ENCODE measurements around the gene ATP1A1. TPM values are rescaled to one million over a fixed set of nuclear protein-coding genes. Genes with fewer than 3 reads are reported as not detected.
A peak's percentile ranks its signal among the peaks of the same experiment; 100 is the strongest.

The ATP1A1 gene
- total RNA-seq, 1 experiment from 2014 or later = 239 TPM

DNA sequence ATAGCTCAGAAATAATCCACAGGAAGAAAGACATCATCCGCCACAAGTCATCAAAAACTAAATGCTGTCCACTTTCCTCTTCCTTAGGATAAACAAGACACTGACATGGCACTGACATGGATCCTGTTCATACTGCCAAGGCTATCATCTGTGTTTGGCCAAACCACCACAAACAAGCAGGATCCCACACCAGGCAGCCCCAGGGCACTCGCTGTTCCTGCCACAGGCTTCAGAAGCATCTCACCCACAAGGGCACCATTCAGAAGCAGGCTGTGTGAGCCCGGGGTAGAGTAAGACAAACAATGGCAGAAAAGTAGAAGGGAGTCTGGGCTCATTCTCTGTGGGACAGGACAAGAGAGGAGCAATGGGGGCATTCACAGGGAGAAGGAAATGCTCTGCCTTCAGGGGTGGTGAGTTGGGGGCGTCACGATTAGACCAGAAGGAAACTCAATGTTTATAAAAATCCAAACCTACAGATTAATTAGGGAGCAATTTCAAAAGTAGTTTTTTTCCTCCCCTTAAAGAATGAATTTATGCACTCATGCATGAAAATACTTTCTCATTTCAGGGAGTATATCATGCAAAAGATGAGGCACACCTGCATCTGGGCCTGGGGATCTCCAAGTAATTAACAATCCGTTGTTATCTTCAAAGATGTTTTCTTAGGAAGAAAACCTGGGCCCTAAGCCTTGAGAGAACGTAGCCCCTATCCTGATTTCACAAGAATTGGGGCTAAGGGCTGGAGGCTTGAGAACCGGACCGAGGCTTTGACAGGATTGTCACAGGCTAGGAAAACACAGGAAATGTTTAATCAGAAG lies 43.3 kb upstream of the ATP1A1 start:
- Histone ChIP-seq H3K23me2 (ENCODE audit: insufficient read length, low read depth, low read length, poor library complexity, severe bottlenecking) (no peaks in the 10 kb centered on the region), H4K91ac (ENCODE audit: insufficient read length, low read depth, low read length) (no peak overlapping the region), H3K4me1 (ENCODE audit: insufficient read depth, low read length) (peaks cover under 1% of the 10 kb centered on the region; the same call in 1 of the 2 replicates), H3K9ac (ENCODE audit: extremely low read depth, insufficient read length, low read length) (no peak overlapping the region), H2BK12ac (ENCODE audit: insufficient read length, low read depth, low read length) (no peak overlapping the region), H3K23ac (ENCODE audit: insufficient read length, low read depth, low read length) (no peak overlapping the region), H3K56ac (ENCODE audit: insufficient read length, low read depth, low read length) (no peak overlapping the region), H3K4ac (ENCODE audit: low read depth, low read length) (no peak overlapping the region), H2BK120ac (ENCODE audit: low read depth, low read length, poor library complexity, severe bottlenecking) (no peak overlapping the region), H3K9me3 (ENCODE audit: control insufficient read depth, low read depth, low read length) (no peaks in the 10 kb centered on the region), H3K14ac (ENCODE audit: insufficient read depth, low read length) (no peak overlapping the region), H3K79me2 (ENCODE audit: insufficient read depth, low read length) (no peaks in the 10 kb centered on the region), H3K27ac (ENCODE audit: insufficient read length, low read depth, low read length) (no peak overlapping the region), H2BK20ac (ENCODE audit: low read depth, low read length, poor library complexity, severe bottlenecking) (no peak overlapping the region), H2AFZ (ENCODE audit: low read length) (no peak overlapping the region), H4K20me1 (ENCODE audit: control insufficient read depth, insufficient read depth, insufficient read length) (no peaks in the 10 kb centered on the region), H4K8ac (replicated peaks; ENCODE audit: insufficient read length, low read depth, low read length) (no peak overlapping the region), H4K5ac (ENCODE audit: insufficient read length, low read depth, low read length) (no peak overlapping the region), H3K79me1 (ENCODE audit: insufficient read depth, low read depth, low read length, poor library complexity, severe bottlenecking) (no peaks in the 10 kb centered on the region), H3K4me2 (ENCODE audit: insufficient read depth, insufficient read length, low read length) (no peak overlapping the region), H2BK15ac (ENCODE audit: low read depth, low read length) (no peak overlapping the region), H3K18ac (ENCODE audit: insufficient read length, low read depth, low read length) (no peak overlapping the region), H3K27me3 (ENCODE audit: insufficient read depth, low read length) (no peaks in the 10 kb centered on the region), H3T11ph (ENCODE audit: low read length) (no peak overlapping the region), H2AK5ac (ENCODE audit: insufficient read length, low read length) (no peak overlapping the region), H2BK5ac (ENCODE audit: insufficient read length, low read length) (no peak overlapping the region)
- Mint-ChIP-seq H3K27me3 (ENCODE audit: low read depth) (peaks cover 1% of the 10 kb centered on the region; the same call in 1 of the 2 replicates), H3K4me1 (peaks cover 9 to 11% of the 10 kb centered on the region in 2 experiments), H3K4me3 (no peak overlapping the region), H3K36me3 (ENCODE audit: insufficient read depth in 1 of 3, low read depth in 3 of 3) (no peaks in the 10 kb centered on the region), H3K9me3 (no peaks in the 10 kb centered on the region), H3K27ac (0 out of 7 replicates have a peak overlapping the region, but pooled peaks of 1 of the 3 experiments have one; percentile 7)
- no CpG with 5 or more reads among the region's 9 CpGs for WGBS (ENCODE audit: extremely low coverage, insufficient read length, low lambda C conversion rate)
- TF ChIP-seq, protein P1, sequence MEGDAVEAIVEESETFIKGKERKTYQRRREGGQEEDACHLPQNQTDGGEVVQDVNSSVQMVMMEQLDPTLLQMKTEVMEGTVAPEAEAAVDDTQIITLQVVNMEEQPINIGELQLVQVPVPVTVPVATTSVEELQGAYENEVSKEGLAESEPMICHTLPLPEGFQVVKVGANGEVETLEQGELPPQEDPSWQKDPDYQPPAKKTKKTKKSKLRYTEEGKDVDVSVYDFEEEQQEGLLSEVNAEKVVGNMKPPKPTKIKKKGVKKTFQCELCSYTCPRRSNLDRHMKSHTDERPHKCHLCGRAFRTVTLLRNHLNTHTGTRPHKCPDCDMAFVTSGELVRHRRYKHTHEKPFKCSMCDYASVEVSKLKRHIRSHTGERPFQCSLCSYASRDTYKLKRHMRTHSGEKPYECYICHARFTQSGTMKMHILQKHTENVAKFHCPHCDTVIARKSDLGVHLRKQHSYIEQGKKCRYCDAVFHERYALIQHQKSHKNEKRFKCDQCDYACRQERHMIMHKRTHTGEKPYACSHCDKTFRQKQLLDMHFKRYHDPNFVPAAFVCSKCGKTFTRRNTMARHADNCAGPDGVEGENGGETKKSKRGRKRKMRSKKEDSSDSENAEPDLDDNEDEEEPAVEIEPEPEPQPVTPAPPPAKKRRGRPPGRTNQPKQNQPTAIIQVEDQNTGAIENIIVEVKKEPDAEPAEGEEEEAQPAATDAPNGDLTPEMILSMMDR (conservative IDR thresholded peaks at IDR 0.05) = no peak
- DNase-seq = no peak

Measured in H9 (cell line).